Measurements from ENCODE around the gene ZNF445.
"Not testable (repeated sequence)": the region's sequence is repeated elsewhere in the genome, so short reads cannot be mapped to it uniquely, and the experiment has no call there.

The ZNF445 gene

DNA sequence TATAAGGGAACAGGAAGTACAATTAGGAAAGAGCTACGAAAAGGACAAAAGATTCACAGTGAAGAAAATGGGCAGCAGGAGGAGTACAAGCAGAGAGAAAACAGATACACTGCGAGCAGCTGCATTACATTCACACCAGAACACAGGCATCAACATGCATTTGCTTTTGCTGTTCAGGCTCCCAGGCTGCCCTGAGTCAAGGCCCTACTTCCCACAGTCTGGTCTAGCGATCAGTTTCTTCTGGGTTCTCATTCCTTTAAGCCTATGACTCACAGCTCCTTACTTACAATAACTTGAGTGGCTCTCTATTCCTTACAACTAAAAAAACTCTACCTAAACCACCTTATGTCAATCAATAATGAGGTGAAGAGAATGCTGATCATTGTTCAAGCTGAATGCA, 24.5 kb upstream of the ZNF445 start:
- in situ Hi-C loops (cut with MboI; ENCODE audit: low pct_unique_long_range_greater_than_20kb, low sequenced_read_pairs, unreplicated experiment): no loop called here
- DNase-seq (ENCODE audit: low spot score): no peak
- TF ChIP-seq, protein P1, sequence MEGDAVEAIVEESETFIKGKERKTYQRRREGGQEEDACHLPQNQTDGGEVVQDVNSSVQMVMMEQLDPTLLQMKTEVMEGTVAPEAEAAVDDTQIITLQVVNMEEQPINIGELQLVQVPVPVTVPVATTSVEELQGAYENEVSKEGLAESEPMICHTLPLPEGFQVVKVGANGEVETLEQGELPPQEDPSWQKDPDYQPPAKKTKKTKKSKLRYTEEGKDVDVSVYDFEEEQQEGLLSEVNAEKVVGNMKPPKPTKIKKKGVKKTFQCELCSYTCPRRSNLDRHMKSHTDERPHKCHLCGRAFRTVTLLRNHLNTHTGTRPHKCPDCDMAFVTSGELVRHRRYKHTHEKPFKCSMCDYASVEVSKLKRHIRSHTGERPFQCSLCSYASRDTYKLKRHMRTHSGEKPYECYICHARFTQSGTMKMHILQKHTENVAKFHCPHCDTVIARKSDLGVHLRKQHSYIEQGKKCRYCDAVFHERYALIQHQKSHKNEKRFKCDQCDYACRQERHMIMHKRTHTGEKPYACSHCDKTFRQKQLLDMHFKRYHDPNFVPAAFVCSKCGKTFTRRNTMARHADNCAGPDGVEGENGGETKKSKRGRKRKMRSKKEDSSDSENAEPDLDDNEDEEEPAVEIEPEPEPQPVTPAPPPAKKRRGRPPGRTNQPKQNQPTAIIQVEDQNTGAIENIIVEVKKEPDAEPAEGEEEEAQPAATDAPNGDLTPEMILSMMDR (IDR thresholded peaks at IDR 0.05; ENCODE audit: extremely low read depth, insufficient read depth, missing control alignments): no peak

DNA sequence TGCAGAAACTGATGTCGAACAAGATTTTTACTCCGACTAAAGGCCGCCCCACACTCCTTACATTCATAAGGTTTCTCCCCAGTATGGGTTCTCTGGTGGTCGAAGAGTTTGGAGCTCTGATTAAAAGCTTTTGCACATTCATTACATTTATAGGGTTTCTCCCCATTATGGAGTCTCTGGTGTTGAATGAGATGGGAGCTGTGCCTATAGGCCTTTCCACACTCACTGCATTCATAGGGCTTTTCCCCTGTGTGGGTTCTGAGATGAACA, 22.4 kb upstream of the ZNF445 start:
- in situ Hi-C loops (cut with MboI; ENCODE audit: low pct_unique_long_range_greater_than_20kb, low sequenced_read_pairs, unreplicated experiment): not testable (repeated sequence)

DNA sequence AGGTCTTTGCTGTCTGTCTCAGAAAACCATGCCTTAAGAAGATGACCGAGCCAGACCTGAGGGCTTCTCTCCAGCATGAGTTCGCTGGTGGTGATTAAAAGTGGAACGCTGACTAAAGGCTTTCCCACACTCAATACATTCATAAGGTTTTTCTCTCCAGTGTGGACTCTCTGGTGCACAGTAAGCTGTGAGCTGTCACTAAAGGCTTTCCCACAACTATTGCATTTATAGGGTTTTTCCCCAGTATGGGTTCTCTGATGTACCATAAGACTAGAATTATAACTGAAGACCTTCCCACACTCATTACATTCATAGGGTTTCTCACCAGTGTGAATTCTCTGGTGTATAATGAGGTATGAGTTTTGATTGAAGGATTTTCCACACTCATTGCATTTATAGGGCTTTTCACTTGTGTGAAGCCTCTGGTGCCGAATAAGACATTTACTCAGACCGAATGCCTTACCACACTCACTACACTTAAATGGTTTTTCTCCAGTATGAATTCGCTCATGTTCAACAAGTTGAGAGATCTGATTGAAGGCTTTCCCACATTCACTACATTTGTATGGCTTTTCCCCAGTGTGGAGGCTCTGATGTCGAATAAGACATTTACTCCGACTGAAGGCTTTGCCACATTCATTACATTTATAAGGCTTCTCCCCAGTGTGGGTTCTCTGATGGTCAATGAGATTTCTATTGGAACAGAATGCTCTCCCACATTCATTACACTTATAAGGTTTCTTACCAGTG, 21.9 kb upstream of the ZNF445 start:
- in situ Hi-C loops (cut with MboI; ENCODE audit: low pct_unique_long_range_greater_than_20kb, low sequenced_read_pairs, unreplicated experiment): no loop called here
- no peak for DNase-seq (ENCODE audit: low spot score)
- TF ChIP-seq, protein P1 (IDR thresholded peaks at IDR 0.05; ENCODE audit: extremely low read depth, insufficient read depth, missing control alignments): no peak

More for the DNA sequence above, 22.4 kb upstream of the ZNF445 start:
- DNase-seq (ENCODE audit: low spot score): not testable (repeated sequence)

DNA sequence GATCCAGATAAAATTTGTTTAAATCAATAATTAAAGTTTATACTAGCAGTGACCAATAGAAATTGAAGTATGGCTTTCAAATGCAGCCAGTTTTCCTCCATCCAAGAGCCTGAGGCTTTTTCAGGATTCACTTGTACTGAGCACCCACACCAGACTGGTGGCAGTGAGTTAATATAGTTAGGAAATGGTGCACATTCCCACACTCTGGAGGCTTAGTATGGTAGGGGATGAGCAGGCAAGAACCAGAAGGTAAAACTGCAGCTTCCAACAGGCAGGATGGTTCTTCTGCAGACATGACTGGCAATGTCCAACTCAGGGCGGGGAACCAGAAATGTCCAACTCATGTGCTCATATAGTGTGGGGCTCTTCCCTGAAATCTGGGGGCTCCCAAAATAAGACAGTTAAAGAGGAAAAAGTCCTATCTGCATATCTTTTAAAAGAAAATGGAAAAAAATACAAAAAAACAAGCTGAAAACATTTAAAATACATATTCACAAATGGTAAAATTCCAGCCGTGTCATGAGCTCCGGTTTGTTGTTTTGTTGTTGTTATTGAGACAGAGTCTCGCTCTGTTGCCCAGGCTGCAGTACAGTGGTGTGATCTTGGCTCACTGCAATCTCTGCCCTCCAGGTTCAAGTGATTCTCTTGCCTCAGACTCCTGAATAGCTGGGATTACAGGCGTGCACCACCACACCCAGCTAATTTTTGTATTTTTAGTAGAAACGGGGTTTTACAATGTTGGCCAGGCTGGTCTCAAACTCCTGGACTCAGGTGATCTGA, 18.4 kb upstream of the ZNF445 start:
- TF ChIP-seq, protein P1 (IDR thresholded peaks at IDR 0.05; ENCODE audit: extremely low read depth, insufficient read depth, missing control alignments): no peak
- no peak for DNase-seq (ENCODE audit: low spot score)
- in situ Hi-C loops (cut with MboI; ENCODE audit: low pct_unique_long_range_greater_than_20kb, low sequenced_read_pairs, unreplicated experiment): no loop called here

DNA sequence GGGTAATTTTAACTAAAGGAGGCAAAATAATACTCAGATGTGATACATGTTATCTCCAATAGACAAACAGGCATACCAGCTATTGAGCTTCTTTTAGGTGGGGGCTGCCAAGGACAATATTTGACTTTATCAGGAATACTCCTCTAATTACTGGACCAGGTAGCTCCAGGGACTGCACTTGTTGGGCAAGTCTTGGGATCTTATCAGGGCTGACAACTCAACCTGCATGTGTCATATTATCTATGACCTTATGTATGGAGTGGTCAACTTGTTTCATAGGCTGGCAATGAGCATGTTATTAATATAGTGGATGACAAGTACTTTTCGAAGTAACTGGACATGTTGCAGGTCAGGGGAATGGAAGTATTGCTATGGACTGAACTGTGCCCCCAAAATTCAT, 15.0 kb upstream of the ZNF445 start:
- TF ChIP-seq, protein P1 (IDR thresholded peaks at IDR 0.05; ENCODE audit: extremely low read depth, insufficient read depth, missing control alignments): no peak
- no peak for DNase-seq (ENCODE audit: low spot score)
- in situ Hi-C loops (cut with MboI; ENCODE audit: low pct_unique_long_range_greater_than_20kb, low sequenced_read_pairs, unreplicated experiment): no loop called here

DNA sequence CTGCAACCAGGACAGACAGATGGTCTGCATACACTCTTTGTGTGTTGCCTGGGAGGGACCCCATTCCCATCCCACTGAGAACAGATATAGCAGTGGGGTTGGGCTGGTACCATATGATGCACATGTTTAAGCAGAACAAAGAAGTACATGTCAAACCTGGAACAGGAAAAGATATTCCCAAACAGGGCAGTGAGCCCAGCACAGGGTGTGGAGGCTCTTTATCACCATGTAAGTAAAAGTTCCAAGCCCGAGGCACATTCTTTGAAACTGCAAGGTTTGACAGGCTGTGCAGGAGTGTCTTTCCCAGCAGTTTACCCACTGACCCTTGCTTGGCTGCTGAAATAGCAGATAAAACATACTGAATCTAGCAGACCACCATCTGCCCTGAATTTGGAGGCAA, 5.3 kb upstream of the ZNF445 start:
- no peak for DNase-seq (ENCODE audit: low spot score)
- in situ Hi-C loops (cut with MboI; ENCODE audit: low pct_unique_long_range_greater_than_20kb, low sequenced_read_pairs, unreplicated experiment): no loop called here
- TF ChIP-seq, protein P1 (IDR thresholded peaks at IDR 0.05; ENCODE audit: extremely low read depth, insufficient read depth, missing control alignments): no peak

DNA sequence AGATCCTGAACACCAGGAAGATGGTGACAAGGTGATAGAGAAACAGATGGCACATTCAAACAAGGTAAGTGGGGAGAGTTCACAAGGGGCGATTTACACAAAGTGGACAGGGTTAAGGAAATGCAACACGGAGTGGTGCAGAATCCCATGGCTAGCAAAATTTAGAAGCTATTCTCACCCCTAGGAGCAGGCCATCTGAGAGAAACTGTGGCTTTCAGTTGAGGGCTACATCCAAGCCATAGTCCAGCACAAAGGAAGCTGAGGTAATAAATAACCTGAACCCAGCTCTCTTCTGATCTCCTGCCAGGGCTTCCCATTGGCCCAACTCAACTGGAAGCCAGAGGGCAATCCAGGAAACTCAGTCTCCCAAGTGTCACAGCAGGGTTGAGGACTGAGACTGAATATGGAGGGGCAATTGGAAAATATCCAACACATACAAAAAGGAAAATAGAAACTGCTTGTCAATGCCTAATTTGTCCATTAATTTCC, 1.2 kb upstream of the ZNF445 start:
- TF ChIP-seq, protein P1 (IDR thresholded peaks at IDR 0.05; ENCODE audit: extremely low read depth, insufficient read depth, missing control alignments): no peak
- no peak for DNase-seq (ENCODE audit: low spot score)
- in situ Hi-C loops (cut with MboI; ENCODE audit: low pct_unique_long_range_greater_than_20kb, low sequenced_read_pairs, unreplicated experiment): no loop called here

Measured in GM13977 (cell line).